MV-4-11 (cell line): ENCODE results near the gene MUTYH.
A peak's percentile ranks its signal among the peaks of the same experiment; 100 is the strongest.

Experiments
- DNase-seq: peaks from one replicate; lab custom pipeline; 2025; lab: John Stamatoyannopoulos, UW

Gene MUTYH

GRCh38 chr1:45348966-45349677 lies 8.9 kb upstream of the MUTYH start:
- no peak for DNase-seq

- DNase-seq: no peak
Observed at GRCh38 chr1:45348609-45348965, 8.3 kb upstream of the MUTYH start.

- no peak for DNase-seq
Observed at GRCh38 chr1:45348020-45348419, 7.8 kb upstream of the MUTYH start.

- DNase-seq: no peak
Observed at GRCh38 chr1:45346473-45346872, 6.2 kb upstream of the MUTYH start.

GRCh38 chr1:45345014-45345413 lies 4.8 kb upstream of the MUTYH start:
- DNase-seq: no peak

GRCh38 chr1:45344499-45344898 lies 4.3 kb upstream of the MUTYH start:
- no peak for DNase-seq

- DNase-seq: peak; percentile 46
Observed at GRCh38 chr1:45340816-45341466, 701 bp upstream of the MUTYH start.

GRCh38 chr1:45337630-45338325 lies 2.5 kb downstream of the MUTYH start:
- DNase-seq: no peak

- DNase-seq: no peak
Observed at GRCh38 chr1:45335855-45336324, 4.3 kb downstream of the MUTYH start.

- peak; percentile 49 for DNase-seq
Observed at GRCh38 chr1:45334308-45335245, 5.7 kb downstream of the MUTYH start.

GRCh38 chr1:45332346-45332720 lies 7.9 kb downstream of the MUTYH start:
- DNase-seq: no peak

GRCh38 chr1:45331436-45332345 lies 8.5 kb downstream of the MUTYH start:
- no peak for DNase-seq

GRCh38 chr1:45329445-45329844 lies 10.8 kb downstream of the MUTYH start:
- no peak for DNase-seq

- DNase-seq: no peak
Observed at GRCh38 chr1:45328680-45329079, 11.6 kb downstream of the MUTYH start.

GRCh38 chr1:45327644-45328515 lies 12.4 kb downstream of the MUTYH start:
- peak; percentile 18 for DNase-seq

- DNase-seq: peak; percentile 63
Observed at GRCh38 chr1:45326627-45327623, 13.3 kb downstream of the MUTYH start, which contains the start of gene HPDL. HPDL (plus strand) TSS chr1:45326895; CDS start chr1:45327149, 254 bp downstream.

- DNase-seq: no peak
Observed at GRCh38 chr1:45325851-45326506, 14.3 kb downstream of the MUTYH start.

GRCh38 chr1:45322486-45323040 lies 17.7 kb downstream of the MUTYH start:
- DNase-seq: no peak
